Measurements from ENCODE around the gene FARS2. TPM values are rescaled to one million over a fixed set of nuclear protein-coding genes. Genes with fewer than 3 reads are reported as not detected.

FARS2 gene
- total RNA-seq, 1 experiment from 2014 or later, result 13.8 TPM

GRCh38 chr6:5214570-5215052 lies 46.7 kb upstream of the FARS2 start:
- no peak overlapping the region for H3K4me3 ChIP-seq (replicated peaks in 1 of 2; ENCODE audit: low read depth in 1 of 2, low read length in 2 of 2)
- no peaks in the 10 kb centered on the region for H3K79me2 ChIP-seq (ENCODE audit: insufficient read depth, low read length)
- TF ChIP-seq ZBTB33 (IDR thresholded peaks at IDR 0.05; ENCODE audit: extremely low read depth, insufficient replicate concordance, low read length), result no peak
- no peak for TF ChIP-seq ATF3 (IDR thresholded peaks at IDR 0.05)
- TF ChIP-seq RAD21 (IDR thresholded peaks at IDR 0.05; ENCODE audit: low read depth), result peak; percentile 85
- no peak for TF ChIP-seq SRF (IDR thresholded peaks at IDR 0.05; ENCODE audit: low read depth)
- TF ChIP-seq POLR2AphosphoS5 (IDR thresholded peaks at IDR 0.05; ENCODE audit: low read depth, low read length), result no peak
- peak; percentile 75 to 85 (median 83) for TF ChIP-seq CTCF (IDR thresholded peaks at IDR 0.05 in 2 of 3, conservative IDR thresholded peaks at IDR 0.05 in 1 of 3; ENCODE audit: borderline replicate concordance in 1 of 3, insufficient read depth in 1 of 3, low read depth in 2 of 3, low read length in 2 of 3)
- TF ChIP-seq CEBPB (IDR thresholded peaks at IDR 0.05; ENCODE audit: low read depth), result no peak
- TF ChIP-seq CBX3 (IDR thresholded peaks at IDR 0.05; ENCODE audit: low read depth), result no peak
- TF ChIP-seq REST (IDR thresholded peaks at IDR 0.05; ENCODE audit: low read depth), result no peak
- no peak for TF ChIP-seq EZH2phosphoT487 (IDR thresholded peaks at IDR 0.05; ENCODE audit: borderline replicate concordance)
- no peak for TF ChIP-seq ELF1 (IDR thresholded peaks at IDR 0.05; ENCODE audit: borderline replicate concordance, low read depth)
- no TSS peak for BruUV-seq (replicated peaks)
- no peak overlapping the region for H3K9ac ChIP-seq (ENCODE audit: low read length)
- H3K4me2 ChIP-seq (ENCODE audit: low read length), result no peak overlapping the region
- intact Hi-C loops (cut with micrococcal nuclease), result loop anchor here (1.0 to 2.0 kb wide), 3 partner anchors 89 to 188 kb away; no protein-coding TSS in a partner anchor
- H4K20me1 ChIP-seq (ENCODE audit: insufficient read depth), result no peaks in the 10 kb centered on the region
- H3K9me3 ChIP-seq (ENCODE audit: control insufficient read depth in 1 of 2, insufficient read depth in 1 of 2, low read depth in 1 of 2, low read length in 2 of 2), result no peaks in the 10 kb centered on the region
- H3K36me3 ChIP-seq (ENCODE audit: control insufficient read depth in 1 of 2, insufficient read depth in 2 of 2, low read length in 2 of 2), result peaks cover 2 to 5% of the 10 kb centered on the region in 2 experiments; a peak in 1 of 4 replicates
- DNase-seq (ENCODE audit: low read depth, low spot score) (peak; percentile 4), ATAC-seq (peak; percentile 98)
- CTCF ChIA-PET, result interaction anchor here (0.7 to 1.1 kb wide), 5 partner anchors 9 to 165 kb away, joined by 3 to 4 read pairs (median 3); no protein-coding TSS in a partner anchor
- H3K9me2 ChIP-seq (ENCODE audit: insufficient read depth), result no peaks in the 10 kb centered on the region
- no peaks in the 10 kb centered on the region for H3K27me3 ChIP-seq (ENCODE audit: insufficient read depth, low read length)
- H3K27ac ChIP-seq (ENCODE audit: low read depth, low read length), result no peak overlapping the region
- H3K4me1 ChIP-seq (ENCODE audit: control insufficient read depth in 1 of 2, insufficient read depth in 2 of 2, low read length in 2 of 2), result no peaks in the 10 kb centered on the region
- RAD21 ChIA-PET (ENCODE audit: low non-redundant PET in 1 of 2, low total read pairs in 2 of 2, uncharacterized antibody in 2 of 2, unreplicated experiment in 2 of 2), result no interaction called here
- POLR2A ChIA-PET, result no interaction called here
- H2AFZ ChIP-seq (ENCODE audit: low read depth, low read length, poor library complexity, severe bottlenecking), result no peak overlapping the region

Data from HCT116 (cell line).